ENCODE results near the gene TBX3.

- no peak for TF ChIP-seq GATA2 (IDR thresholded peaks at IDR 0.05; ENCODE audit: low read depth, low read length)
- no peak for TF ChIP-seq GATA3 (IDR thresholded peaks at IDR 0.05; ENCODE audit: low read depth, low read length)
These were observed 9.6 kb upstream of the TBX3 start for GRCh38 chr12:114693532-114693931.

Data from SH-SY5Y (cell line).